22Rv1 (cell line): Measurements from ENCODE around the gene GPR160.

Experiments used
- H3K27ac ChIP-seq: fragments of 450-650 bp; 2 replicates; pipeline ENCODE4 v1.5.1; 2017
- ZFX ChIP-seq: fragments of 450-650 bp; IDR thresholded peaks from 2 replicates; pipeline ENCODE4 v1.6.1; 2017; ENCODE audit warnings: antibody characterized with exemption, borderline replicate concordance
- TF ChIP-seq, protein P1 (sequence below): fragments of 450-650 bp; IDR thresholded peaks from 2 replicates; pipeline ENCODE4 v1.5.1; 2017; ENCODE audit warnings: mild to moderate bottlenecking

The GPR160 gene

GRCh38 chr3:169999433-169999832 lies 38.4 kb upstream of the GPR160 start:
- TF ChIP-seq, protein P1, sequence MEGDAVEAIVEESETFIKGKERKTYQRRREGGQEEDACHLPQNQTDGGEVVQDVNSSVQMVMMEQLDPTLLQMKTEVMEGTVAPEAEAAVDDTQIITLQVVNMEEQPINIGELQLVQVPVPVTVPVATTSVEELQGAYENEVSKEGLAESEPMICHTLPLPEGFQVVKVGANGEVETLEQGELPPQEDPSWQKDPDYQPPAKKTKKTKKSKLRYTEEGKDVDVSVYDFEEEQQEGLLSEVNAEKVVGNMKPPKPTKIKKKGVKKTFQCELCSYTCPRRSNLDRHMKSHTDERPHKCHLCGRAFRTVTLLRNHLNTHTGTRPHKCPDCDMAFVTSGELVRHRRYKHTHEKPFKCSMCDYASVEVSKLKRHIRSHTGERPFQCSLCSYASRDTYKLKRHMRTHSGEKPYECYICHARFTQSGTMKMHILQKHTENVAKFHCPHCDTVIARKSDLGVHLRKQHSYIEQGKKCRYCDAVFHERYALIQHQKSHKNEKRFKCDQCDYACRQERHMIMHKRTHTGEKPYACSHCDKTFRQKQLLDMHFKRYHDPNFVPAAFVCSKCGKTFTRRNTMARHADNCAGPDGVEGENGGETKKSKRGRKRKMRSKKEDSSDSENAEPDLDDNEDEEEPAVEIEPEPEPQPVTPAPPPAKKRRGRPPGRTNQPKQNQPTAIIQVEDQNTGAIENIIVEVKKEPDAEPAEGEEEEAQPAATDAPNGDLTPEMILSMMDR: no peak
- no peak for TF ChIP-seq ZFX
- no peak overlapping the region for H3K27ac ChIP-seq

- no peak overlapping the region for H3K27ac ChIP-seq
- no peak for TF ChIP-seq ZFX
Measured at GRCh38 chr3:170000051-170000450, 37.7 kb upstream of the GPR160 start.

- no peak for TF ChIP-seq ZFX
- no peak overlapping the region for H3K27ac ChIP-seq
Measured at GRCh38 chr3:170002231-170002630, 35.6 kb upstream of the GPR160 start.

- H3K27ac ChIP-seq: no peak overlapping the region
- TF ChIP-seq, protein P1: no peak
- no peak for TF ChIP-seq ZFX
Measured at GRCh38 chr3:170002879-170003278, 34.9 kb upstream of the GPR160 start.

- H3K27ac ChIP-seq: no peak overlapping the region
- TF ChIP-seq, protein P1: no peak
Measured at GRCh38 chr3:170003881-170004356, 33.9 kb upstream of the GPR160 start.

DNA sequence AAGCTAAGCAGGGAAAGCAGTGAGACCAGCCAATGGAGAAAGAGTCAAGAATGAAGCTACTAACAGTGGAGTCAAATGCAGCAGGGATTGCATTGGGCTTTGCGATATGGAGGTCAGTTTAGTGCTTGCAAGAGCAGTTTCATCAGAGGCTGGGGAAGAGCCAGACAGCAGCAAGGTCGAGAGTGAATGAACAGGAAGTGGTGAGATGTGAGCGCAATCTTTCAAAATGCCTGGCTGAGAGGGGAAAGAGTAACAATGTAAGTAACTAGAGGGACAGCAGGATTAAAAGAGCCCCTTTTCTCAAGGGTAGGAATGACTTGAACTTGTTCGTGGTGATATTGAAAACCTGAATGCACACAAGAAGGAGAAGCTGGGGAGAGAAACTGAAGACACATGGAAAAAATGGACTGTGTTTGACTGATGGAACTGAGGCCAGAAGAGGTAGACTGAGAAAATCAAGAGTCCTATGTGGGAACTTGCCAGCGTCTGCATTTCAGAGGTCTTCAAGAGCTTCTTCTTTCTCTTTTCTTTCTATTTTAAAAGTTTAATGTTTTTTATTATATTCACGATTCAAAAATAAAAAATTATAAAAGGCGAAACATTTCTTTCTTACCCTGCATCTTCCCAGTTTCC lies 30.6 kb upstream of the GPR160 start:
- no peak for TF ChIP-seq ZFX
- TF ChIP-seq, protein P1: no peak
- no peak overlapping the region for H3K27ac ChIP-seq

- TF ChIP-seq ZFX: no peak
- TF ChIP-seq, protein P1: no peak
- H3K27ac ChIP-seq: no peak overlapping the region
Measured at GRCh38 chr3:170010498-170010897, 27.3 kb upstream of the GPR160 start.

DNA sequence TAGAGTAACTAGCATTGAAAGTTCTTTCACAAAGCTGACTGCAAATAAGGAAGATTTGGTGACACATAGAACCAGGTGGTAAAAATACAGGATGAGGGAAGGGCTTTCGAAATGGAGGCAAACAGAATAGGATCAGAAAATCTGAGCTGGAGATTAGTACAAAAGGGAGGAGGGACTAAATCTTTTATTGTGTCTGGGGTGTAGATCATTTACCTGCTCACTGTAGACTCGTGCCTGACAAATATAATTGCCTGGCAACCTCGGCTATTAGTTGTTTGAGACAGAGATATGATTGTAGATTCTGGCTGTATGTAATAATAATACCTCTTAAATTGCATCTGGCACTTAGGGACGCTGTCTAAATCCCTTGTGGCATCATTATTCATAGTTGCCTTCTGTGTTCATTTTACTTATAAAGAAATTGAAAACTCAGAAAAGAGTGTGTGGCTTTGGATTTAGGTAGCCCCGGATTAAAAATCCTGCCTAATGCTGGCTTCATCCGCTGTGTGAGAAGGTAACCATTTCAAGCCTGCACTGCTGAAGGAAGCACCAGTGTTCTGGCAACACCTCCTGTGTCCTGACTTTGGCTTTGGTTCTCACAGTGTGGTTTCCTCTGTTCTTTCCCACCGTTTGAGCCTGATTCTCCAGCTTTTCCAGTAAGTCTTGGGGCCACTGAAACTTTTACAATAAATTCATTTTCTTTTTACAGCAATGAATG lies 25.0 kb upstream of the GPR160 start:
- no peak overlapping the region for H3K27ac ChIP-seq
- no peak for TF ChIP-seq ZFX
- TF ChIP-seq, protein P1: no peak
